HL-60/S4 (cell line): ENCODE data around the gene CRB3.

ENCODE experiments used
- in situ Hi-C: fragments of 300-500 bp; cut with MboI; formaldehyde crosslinking; loops from 2 replicates; pipeline ENCODE4 v1.14.3; 2022; ENCODE audit warnings: low sequenced_read_pairs

CRB3 gene

GRCh38 chr19:6465663-6466062, 1.6 kb downstream of the CRB3 start:
- in situ Hi-C loops, result no loop called here

GRCh38 chr19:6466526-6467248, 2.6 kb downstream of the CRB3 start:
- in situ Hi-C loops, result no loop called here

- in situ Hi-C loops, result no loop called here
Measured at GRCh38 chr19:6467384-6467783, 3.3 kb downstream of the CRB3 start.

GRCh38 chr19:6470173-6470572, 6.1 kb downstream of the CRB3 start:
- in situ Hi-C loops, result no loop called here

GRCh38 chr19:6471076-6471475, 7.0 kb downstream of the CRB3 start:
- in situ Hi-C loops, result no loop called here

- in situ Hi-C loops, result no loop called here
Measured at GRCh38 chr19:6472713-6473112, 8.6 kb downstream of the CRB3 start.

- in situ Hi-C loops, result no loop called here
Measured at GRCh38 chr19:6473647-6474046, 9.6 kb downstream of the CRB3 start.

- in situ Hi-C loops, result no loop called here
Measured at GRCh38 chr19:6475321-6476108, 11.4 kb downstream of the CRB3 start.

- in situ Hi-C loops, result no loop called here
Measured at GRCh38 chr19:6476155-6476895, 12.3 kb downstream of the CRB3 start.

- in situ Hi-C loops, result no loop called here
Measured at GRCh38 chr19:6476896-6477431, 12.9 kb downstream of the CRB3 start.

- in situ Hi-C loops, result no loop called here
Measured at GRCh38 chr19:6478815-6479214, 14.7 kb downstream of the CRB3 start.

GRCh38 chr19:6479836-6480398, 15.8 kb downstream of the CRB3 start:
- in situ Hi-C loops, result no loop called here

- in situ Hi-C loops, result no loop called here
Measured at GRCh38 chr19:6480848-6481415, 16.9 kb downstream of the CRB3 start.

- in situ Hi-C loops, result no loop called here
Measured at GRCh38 chr19:6481541-6482342, 17.7 kb downstream of the CRB3 start, which contains the start of gene DENND1C. DENND1C (minus strand) TSS chr19:6481787; CDS start chr19:6481695, 92 bp downstream.

- in situ Hi-C loops, result no loop called here
Measured at GRCh38 chr19:6482343-6482686, 18.2 kb downstream of the CRB3 start.

GRCh38 chr19:6483235-6483634, 19.2 kb downstream of the CRB3 start:
- in situ Hi-C loops, result no loop called here

- in situ Hi-C loops, result no loop called here
Measured at GRCh38 chr19:6484230-6484629, 20.2 kb downstream of the CRB3 start.

- in situ Hi-C loops, result no loop called here
Measured at GRCh38 chr19:6484831-6485230, 20.8 kb downstream of the CRB3 start.

- in situ Hi-C loops, result no loop called here
Measured at GRCh38 chr19:6489278-6490061, 25.4 kb downstream of the CRB3 start.
